ENCODE data around the gene SULT2B1. TPM values are rescaled to one million over a fixed set of nuclear protein-coding genes. Genes with fewer than 3 reads are reported as not detected.

SULT2B1 gene
- total and polyA plus RNA-seq, 2 of the 4 experiments (the other 2 are of a cell fraction), result 0.09 TPM; not detected in 1

DNA sequence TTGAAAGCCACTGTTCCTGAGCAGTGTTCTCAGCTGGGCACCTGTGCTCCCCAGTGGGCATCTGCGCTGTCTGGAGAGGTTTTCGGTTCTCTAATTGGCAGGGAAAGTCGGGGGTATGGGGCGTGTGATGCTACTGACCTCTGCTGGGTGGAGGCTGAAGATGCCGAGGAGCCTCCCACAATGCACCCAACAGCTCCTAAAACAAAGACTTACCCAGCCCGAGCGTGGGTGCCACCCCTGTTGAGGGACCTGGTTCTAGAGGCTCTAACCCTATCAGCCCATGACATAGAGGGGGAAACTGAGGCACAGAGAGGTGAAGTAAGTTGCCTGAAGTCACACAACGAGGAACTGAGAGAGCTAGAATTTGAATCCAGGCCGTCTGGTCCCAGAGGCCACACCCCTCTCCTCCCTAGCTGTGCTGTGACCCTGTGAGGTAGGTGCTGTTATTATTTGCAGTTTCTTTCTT lies 56.9 kb downstream of the SULT2B1 start:
- Histone ChIP-seq H3K14ac (replicated peaks; ENCODE audit: low read depth, low read length) (0 out of 2 replicates have a peak overlapping the region, but pooled peaks have one; percentile 82), H2BK15ac (ENCODE audit: low read depth, low read length) (no peak overlapping the region), H3K4me2 (ENCODE audit: low read depth, low read length) (no peak overlapping the region; the same call in 1 of the 2 replicates), H3K27ac (ENCODE audit: insufficient read depth, low read length) (no peak overlapping the region), H4K20me1 (ENCODE audit: insufficient read depth, low read length) (0 out of 2 replicates have a peak, but pooled peaks cover 5% of the 10 kb centered on the region), H2BK20ac (ENCODE audit: low read depth, low read length) (no peak overlapping the region), H3K18ac (ENCODE audit: low read depth, low read length) (no peak overlapping the region), H3K4ac (ENCODE audit: low read depth, low read length) (no peak overlapping the region), H3K36me3 (ENCODE audit: control insufficient read depth, insufficient read depth, low read length) (no peaks in the 10 kb centered on the region), H3K9ac (ENCODE audit: low read depth, low read length) (no peak overlapping the region), H4K8ac (ENCODE audit: low read depth in 2 of 2, low read length in 2 of 2) (peak overlapping the region; percentile 69 to 93; a peak in 3 of 4 replicates), H3K23ac (ENCODE audit: low read depth, low read length) (0 out of 2 replicates have a peak overlapping the region, but pooled peaks have one; percentile 78), H3K56ac (ENCODE audit: extremely low read depth, insufficient read depth, low read length) (no peak overlapping the region), H2AK9ac (replicated peaks; ENCODE audit: low read depth, low read length, poor library complexity) (peak overlapping the region; percentile 82), H3K79me1 (ENCODE audit: low read depth in 1 of 2, low read length in 2 of 2) (no peaks in the 10 kb centered on the region), H4K91ac (ENCODE audit: insufficient read depth, low read depth, low read length) (no peak overlapping the region; the same call in 1 of the 2 replicates), H2AFZ (replicated peaks; ENCODE audit: low read length, poor library complexity) (peak overlapping the region; percentile 95), H4K5ac (ENCODE audit: low read depth, low read length) (peak overlapping the region; percentile 91), H3K4me3 (ENCODE audit: insufficient read depth, low read depth, low read length) (no peak overlapping the region), H2AK5ac (ENCODE audit: low read depth, low read length) (no peak overlapping the region), H2BK5ac (ENCODE audit: low read depth, low read length, poor library complexity, severe bottlenecking) (no peak overlapping the region), H2BK120ac (ENCODE audit: low read depth, low read length) (peak overlapping the region; percentile 85), H3K4me1 (ENCODE audit: control insufficient read depth, insufficient read depth, low read length) (no peaks in the 10 kb centered on the region), H3K9me1 (ENCODE audit: insufficient read depth, low read length) (no peaks in the 10 kb centered on the region), H3K9me3 (ENCODE audit: control insufficient read depth, insufficient read depth, low read length) (no peaks in the 10 kb centered on the region), H3K27me3 (ENCODE audit: control insufficient read depth, insufficient read depth, low read length) (no peaks in the 10 kb centered on the region)
- POLR2A ChIA-PET (ENCODE audit: unreplicated experiment), result no interaction called here
- intact Hi-C loops (cut with micrococcal nuclease), result loop anchor here (2.0 kb wide), 1 partner anchor 20 kb away; no protein-coding TSS in a partner anchor
- DNase-seq (no peak), ATAC-seq (ENCODE audit: low read depth) (peak; percentile 83)
- CTCF ChIA-PET, result interaction anchor here (0.9 kb wide), 1 partner anchor 119 kb away, joined by 3 read pairs; no protein-coding TSS in a partner anchor
- in situ Hi-C loops (cut with MboI; ENCODE audit: low sequenced_read_pairs), result no loop called here
- no CpG with 5 or more reads among the region's 9 CpGs for WGBS, 2 experiments (ENCODE audit: extremely low coverage in 2 of 2, insufficient read length in 1 of 2)
- BruUV-seq (replicated peaks), result no TSS peak
- dilution Hi-C loops (cut with HindIII; ENCODE audit: low sequenced_read_pairs, unreplicated experiment), result no loop called here
- TF ChIP-seq, protein P1, sequence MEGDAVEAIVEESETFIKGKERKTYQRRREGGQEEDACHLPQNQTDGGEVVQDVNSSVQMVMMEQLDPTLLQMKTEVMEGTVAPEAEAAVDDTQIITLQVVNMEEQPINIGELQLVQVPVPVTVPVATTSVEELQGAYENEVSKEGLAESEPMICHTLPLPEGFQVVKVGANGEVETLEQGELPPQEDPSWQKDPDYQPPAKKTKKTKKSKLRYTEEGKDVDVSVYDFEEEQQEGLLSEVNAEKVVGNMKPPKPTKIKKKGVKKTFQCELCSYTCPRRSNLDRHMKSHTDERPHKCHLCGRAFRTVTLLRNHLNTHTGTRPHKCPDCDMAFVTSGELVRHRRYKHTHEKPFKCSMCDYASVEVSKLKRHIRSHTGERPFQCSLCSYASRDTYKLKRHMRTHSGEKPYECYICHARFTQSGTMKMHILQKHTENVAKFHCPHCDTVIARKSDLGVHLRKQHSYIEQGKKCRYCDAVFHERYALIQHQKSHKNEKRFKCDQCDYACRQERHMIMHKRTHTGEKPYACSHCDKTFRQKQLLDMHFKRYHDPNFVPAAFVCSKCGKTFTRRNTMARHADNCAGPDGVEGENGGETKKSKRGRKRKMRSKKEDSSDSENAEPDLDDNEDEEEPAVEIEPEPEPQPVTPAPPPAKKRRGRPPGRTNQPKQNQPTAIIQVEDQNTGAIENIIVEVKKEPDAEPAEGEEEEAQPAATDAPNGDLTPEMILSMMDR (conservative IDR thresholded peaks at IDR 0.05; ENCODE audit: low read depth, low read length), result peak; percentile 61
- TF ChIP-seq SMC3 (IDR thresholded peaks at IDR 0.05; ENCODE audit: low read depth, low read length), result peak; percentile 46
- no peak for TF ChIP-seq MXI1 (IDR thresholded peaks at IDR 0.05; ENCODE audit: borderline replicate concordance, low read depth, low read length)
- TF ChIP-seq RAD21 (IDR thresholded peaks at IDR 0.05; ENCODE audit: low read length), result peak; percentile 64
- TF ChIP-seq CEBPB (IDR thresholded peaks at IDR 0.05; ENCODE audit: low read depth, low read length), result no peak
- TF ChIP-seq FOS (IDR thresholded peaks at IDR 0.05; ENCODE audit: low read depth, low read length), result no peak
- TF ChIP-seq RFX5 (IDR thresholded peaks at IDR 0.05; ENCODE audit: low read depth, low read length), result no peak
- TF ChIP-seq, protein P2, sequence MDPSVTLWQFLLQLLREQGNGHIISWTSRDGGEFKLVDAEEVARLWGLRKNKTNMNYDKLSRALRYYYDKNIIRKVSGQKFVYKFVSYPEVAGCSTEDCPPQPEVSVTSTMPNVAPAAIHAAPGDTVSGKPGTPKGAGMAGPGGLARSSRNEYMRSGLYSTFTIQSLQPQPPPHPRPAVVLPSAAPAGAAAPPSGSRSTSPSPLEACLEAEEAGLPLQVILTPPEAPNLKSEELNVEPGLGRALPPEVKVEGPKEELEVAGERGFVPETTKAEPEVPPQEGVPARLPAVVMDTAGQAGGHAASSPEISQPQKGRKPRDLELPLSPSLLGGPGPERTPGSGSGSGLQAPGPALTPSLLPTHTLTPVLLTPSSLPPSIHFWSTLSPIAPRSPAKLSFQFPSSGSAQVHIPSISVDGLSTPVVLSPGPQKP (IDR thresholded peaks at IDR 0.05; ENCODE audit: borderline replicate concordance, low read depth, low read length), result no peak
- no peak for TF ChIP-seq MAZ (IDR thresholded peaks at IDR 0.05; ENCODE audit: borderline replicate concordance, low read depth, low read length)
- TF ChIP-seq MAFK (IDR thresholded peaks at IDR 0.05; ENCODE audit: low read depth, low read length), result no peak
- TF ChIP-seq RCOR1 (IDR thresholded peaks at IDR 0.05; ENCODE audit: insufficient replicate concordance, low read length), result no peak
- TF ChIP-seq, protein P3, sequence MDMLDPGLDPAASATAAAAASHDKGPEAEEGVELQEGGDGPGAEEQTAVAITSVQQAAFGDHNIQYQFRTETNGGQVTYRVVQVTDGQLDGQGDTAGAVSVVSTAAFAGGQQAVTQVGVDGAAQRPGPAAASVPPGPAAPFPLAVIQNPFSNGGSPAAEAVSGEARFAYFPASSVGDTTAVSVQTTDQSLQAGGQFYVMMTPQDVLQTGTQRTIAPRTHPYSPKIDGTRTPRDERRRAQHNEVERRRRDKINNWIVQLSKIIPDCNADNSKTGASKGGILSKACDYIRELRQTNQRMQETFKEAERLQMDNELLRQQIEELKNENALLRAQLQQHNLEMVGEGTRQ (IDR thresholded peaks at IDR 0.05; ENCODE audit: low read depth, low read length), result no peak
